ENCODE measurements around the gene CREB5. TPM values are rescaled to one million over a fixed set of nuclear protein-coding genes. Genes with fewer than 3 reads are reported as not detected.

CREB5 gene
- total RNA-seq, 1 experiment from 2014 or later: 1.3 TPM

DNA sequence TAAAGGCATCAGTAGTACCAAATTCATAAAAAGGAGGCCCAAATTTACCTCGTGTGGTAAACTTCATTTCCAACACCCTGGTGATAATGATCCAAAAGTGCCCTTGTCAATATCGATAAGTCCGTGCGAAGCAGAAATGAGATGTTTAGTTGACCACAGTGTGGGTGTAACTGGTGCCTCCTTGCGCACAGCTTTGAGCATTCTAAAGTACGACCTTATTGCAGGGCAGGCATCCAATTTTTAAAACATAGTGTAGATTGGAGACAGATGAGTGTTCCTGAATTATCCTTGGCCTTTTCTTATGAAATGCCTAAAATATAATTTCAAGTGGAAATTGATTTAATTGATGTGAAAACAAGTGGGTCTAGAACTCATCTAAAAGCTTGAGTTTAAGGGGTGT lies 297.4 kb downstream of the CREB5 start (continued):
- TF ChIP-seq, protein P1, sequence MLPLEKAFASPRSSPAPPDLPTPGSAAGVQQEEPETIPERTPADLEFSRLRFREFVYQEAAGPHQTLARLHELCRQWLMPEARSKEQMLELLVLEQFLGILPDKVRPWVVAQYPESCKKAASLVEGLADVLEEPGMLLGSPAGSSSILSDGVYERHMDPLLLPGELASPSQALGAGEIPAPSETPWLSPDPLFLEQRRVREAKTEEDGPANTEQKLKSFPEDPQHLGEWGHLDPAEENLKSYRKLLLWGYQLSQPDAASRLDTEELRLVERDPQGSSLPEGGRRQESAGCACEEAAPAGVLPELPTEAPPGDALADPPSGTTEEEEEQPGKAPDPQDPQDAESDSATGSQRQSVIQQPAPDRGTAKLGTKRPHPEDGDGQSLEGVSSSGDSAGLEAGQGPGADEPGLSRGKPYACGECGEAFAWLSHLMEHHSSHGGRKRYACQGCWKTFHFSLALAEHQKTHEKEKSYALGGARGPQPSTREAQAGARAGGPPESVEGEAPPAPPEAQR (CRISPR knock-in tag; IDR thresholded peaks at IDR 0.05): no peak
- TF ChIP-seq IRF1 (CRISPR knock-in tag; IDR thresholded peaks at IDR 0.05) (no peak), NR3C1 (CRISPR knock-in tag; conservative IDR thresholded peaks at IDR 0.05; ENCODE audit: low read depth) (no peak)

GRCh38 chr7:28711114-28711513 lies 298.8 kb downstream of the CREB5 start:
- TF ChIP-seq ZNF281 (CRISPR knock-in tag; IDR thresholded peaks at IDR 0.05): no peak
- TF ChIP-seq, protein P2, sequence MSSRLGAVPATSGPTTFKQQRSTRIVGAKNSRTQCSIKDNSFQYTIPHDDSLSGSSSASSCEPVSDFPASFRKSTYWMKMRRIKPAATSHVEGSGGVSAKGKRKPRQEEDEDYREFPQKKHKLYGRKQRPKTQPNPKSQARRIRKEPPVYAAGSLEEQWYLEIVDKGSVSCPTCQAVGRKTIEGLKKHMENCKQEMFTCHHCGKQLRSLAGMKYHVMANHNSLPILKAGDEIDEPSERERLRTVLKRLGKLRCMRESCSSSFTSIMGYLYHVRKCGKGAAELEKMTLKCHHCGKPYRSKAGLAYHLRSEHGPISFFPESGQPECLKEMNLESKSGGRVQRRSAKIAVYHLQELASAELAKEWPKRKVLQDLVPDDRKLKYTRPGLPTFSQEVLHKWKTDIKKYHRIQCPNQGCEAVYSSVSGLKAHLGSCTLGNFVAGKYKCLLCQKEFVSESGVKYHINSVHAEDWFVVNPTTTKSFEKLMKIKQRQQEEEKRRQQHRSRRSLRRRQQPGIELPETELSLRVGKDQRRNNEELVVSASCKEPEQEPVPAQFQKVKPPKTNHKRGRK (CRISPR knock-in tag; IDR thresholded peaks at IDR 0.05; ENCODE audit: borderline replicate concordance): no peak
- no peak for TF ChIP-seq CREB1 (CRISPR knock-in tag; IDR thresholded peaks at IDR 0.05)
- no peak for TF ChIP-seq EMX1 (CRISPR knock-in tag; IDR thresholded peaks at IDR 0.05)
- no peak for TF ChIP-seq ELF4 (CRISPR knock-in tag; IDR thresholded peaks at IDR 0.05; ENCODE audit: low read depth)
- no peak for TF ChIP-seq PRDM15 (CRISPR knock-in tag; IDR thresholded peaks at IDR 0.05)
- TF ChIP-seq, protein P3, sequence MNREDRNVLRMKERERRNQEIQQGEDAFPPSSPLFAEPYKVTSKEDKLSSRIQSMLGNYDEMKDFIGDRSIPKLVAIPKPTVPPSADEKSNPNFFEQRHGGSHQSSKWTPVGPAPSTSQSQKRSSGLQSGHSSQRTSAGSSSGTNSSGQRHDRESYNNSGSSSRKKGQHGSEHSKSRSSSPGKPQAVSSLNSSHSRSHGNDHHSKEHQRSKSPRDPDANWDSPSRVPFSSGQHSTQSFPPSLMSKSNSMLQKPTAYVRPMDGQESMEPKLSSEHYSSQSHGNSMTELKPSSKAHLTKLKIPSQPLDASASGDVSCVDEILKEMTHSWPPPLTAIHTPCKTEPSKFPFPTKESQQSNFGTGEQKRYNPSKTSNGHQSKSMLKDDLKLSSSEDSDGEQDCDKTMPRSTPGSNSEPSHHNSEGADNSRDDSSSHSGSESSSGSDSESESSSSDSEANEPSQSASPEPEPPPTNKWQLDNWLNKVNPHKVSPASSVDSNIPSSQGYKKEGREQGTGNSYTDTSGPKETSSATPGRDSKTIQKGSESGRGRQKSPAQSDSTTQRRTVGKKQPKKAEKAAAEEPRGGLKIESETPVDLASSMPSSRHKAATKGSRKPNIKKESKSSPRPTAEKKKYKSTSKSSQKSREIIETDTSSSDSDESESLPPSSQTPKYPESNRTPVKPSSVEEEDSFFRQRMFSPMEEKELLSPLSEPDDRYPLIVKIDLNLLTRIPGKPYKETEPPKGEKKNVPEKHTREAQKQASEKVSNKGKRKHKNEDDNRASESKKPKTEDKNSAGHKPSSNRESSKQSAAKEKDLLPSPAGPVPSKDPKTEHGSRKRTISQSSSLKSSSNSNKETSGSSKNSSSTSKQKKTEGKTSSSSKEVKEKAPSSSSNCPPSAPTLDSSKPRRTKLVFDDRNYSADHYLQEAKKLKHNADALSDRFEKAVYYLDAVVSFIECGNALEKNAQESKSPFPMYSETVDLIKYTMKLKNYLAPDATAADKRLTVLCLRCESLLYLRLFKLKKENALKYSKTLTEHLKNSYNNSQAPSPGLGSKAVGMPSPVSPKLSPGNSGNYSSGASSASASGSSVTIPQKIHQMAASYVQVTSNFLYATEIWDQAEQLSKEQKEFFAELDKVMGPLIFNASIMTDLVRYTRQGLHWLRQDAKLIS (CRISPR knock-in tag; IDR thresholded peaks at IDR 0.05; ENCODE audit: borderline replicate concordance): no peak
- TF ChIP-seq SP1 (CRISPR knock-in tag; conservative IDR thresholded peaks at IDR 0.05): no peak
- no peak for TF ChIP-seq ATF1 (CRISPR knock-in tag; IDR thresholded peaks at IDR 0.05)
- no peak for TF ChIP-seq IRF1 (CRISPR knock-in tag; IDR thresholded peaks at IDR 0.05)
- no peak for TF ChIP-seq GRHL2 (CRISPR knock-in tag; IDR thresholded peaks at IDR 0.05; ENCODE audit: insufficient replicate concordance, severe bottlenecking)
- TF ChIP-seq RELA (CRISPR knock-in tag; IDR thresholded peaks at IDR 0.05; ENCODE audit: borderline replicate concordance): no peak
- TF ChIP-seq CBFB (CRISPR knock-in tag; IDR thresholded peaks at IDR 0.05; ENCODE audit: low read depth): no peak
- H3K9me3 Mint-ChIP-seq: peaks cover 5% of the 10 kb centered on the region
- DNase-seq (ENCODE audit: low spot score) (no peak), ATAC-seq (no peak)
- CTCF ChIA-PET: interaction anchor here (0.6 kb wide), 1 partner anchor 211 kb away, joined by 3 read pairs; no protein-coding TSS in a partner anchor
- H3K4me1 Mint-ChIP-seq: peaks cover 32% of the 10 kb centered on the region
- no peaks in the 10 kb centered on the region for H3K36me3 Mint-ChIP-seq
- POLR2A ChIA-PET: no interaction called here
- H3K4me3 Mint-ChIP-seq: no peak overlapping the region
- H3K27me3 Mint-ChIP-seq (ENCODE audit: low read depth): no peaks in the 10 kb centered on the region
- H3K27ac Mint-ChIP-seq: no peak overlapping the region
